Measurements from ENCODE around the gene ALDH4A1.
"Not testable (repeated sequence)": the region's sequence is repeated elsewhere in the genome, so short reads cannot be mapped to it uniquely, and the experiment has no call there.

The ALDH4A1 gene

GRCh38 chr1:18874036-18874435 lies 28.3 kb downstream of the ALDH4A1 start:
- Histone ChIP-seq H2BK120ac (ENCODE audit: low read depth, low read length) (no peak overlapping the region), H3K79me1 (ENCODE audit: low read length) (no peaks in the 10 kb centered on the region), H3K9ac (ENCODE audit: low read length) (no peak overlapping the region), H3K56ac (ENCODE audit: low read length) (no peak overlapping the region), H3K79me2 (ENCODE audit: control insufficient read depth, insufficient read depth, low read length) (no peaks in the 10 kb centered on the region), H3K23ac (ENCODE audit: low read length) (no peak overlapping the region), H3K27me3 (ENCODE audit: insufficient read depth, low read length, poor library complexity) (no peaks in the 10 kb centered on the region), H4K8ac (ENCODE audit: low read depth, low read length) (no peak overlapping the region), H3K27ac (ENCODE audit: low read depth, low read length) (no peak overlapping the region), H3K4me2 (ENCODE audit: low read length) (no peak overlapping the region), H4K5ac (ENCODE audit: low read length) (no peak overlapping the region), H3K18ac (ENCODE audit: low read length) (no peak overlapping the region), H2AK5ac (ENCODE audit: low read length) (no peak overlapping the region), H3K36me3 (ENCODE audit: control insufficient read depth, insufficient read depth, low read length) (no peaks in the 10 kb centered on the region), H3K4me3 (ENCODE audit: low read length) (no peak overlapping the region), H2BK15ac (replicated peaks; ENCODE audit: low read depth) (no peak overlapping the region), H3K4me1 (ENCODE audit: control insufficient read depth, low read depth, low read length) (no peaks in the 10 kb centered on the region), H2BK5ac (ENCODE audit: low read length) (no peak overlapping the region), H3K4ac (ENCODE audit: low read depth, low read length) (no peak overlapping the region)
- WGBS (ENCODE audit: extremely low coverage, insufficient coverage, low lambda C conversion rate) = no CpG with 5 or more reads among the region's 6 CpGs
- no peak for DNase-seq

GRCh38 chr1:18872071-18872611 lies 30.2 kb downstream of the ALDH4A1 start:
- H3K27me3 ChIP-seq (ENCODE audit: insufficient read depth, low read length, poor library complexity) = no peaks in the 10 kb centered on the region
- no peak overlapping the region for H3K56ac ChIP-seq (ENCODE audit: low read length)
- H3K4me3 ChIP-seq (ENCODE audit: low read length) = no peak overlapping the region
- no peak overlapping the region for H2BK15ac ChIP-seq (replicated peaks; ENCODE audit: low read depth)
- no peak overlapping the region for H2BK120ac ChIP-seq (ENCODE audit: low read depth, low read length)
- H3K18ac ChIP-seq (ENCODE audit: low read length) = no peak overlapping the region
- no peak overlapping the region for H4K5ac ChIP-seq (ENCODE audit: low read length)
- H3K79me2 ChIP-seq (ENCODE audit: control insufficient read depth, insufficient read depth, low read length) = no peaks in the 10 kb centered on the region
- no peak overlapping the region for H2AK5ac ChIP-seq (ENCODE audit: low read length)
- H3K79me1 ChIP-seq (ENCODE audit: low read length) = no peaks in the 10 kb centered on the region
- no peaks in the 10 kb centered on the region for H3K36me3 ChIP-seq (ENCODE audit: control insufficient read depth, insufficient read depth, low read length)
- no CpG with 5 or more reads among the region's 8 CpGs for WGBS (ENCODE audit: extremely low coverage, insufficient coverage, low lambda C conversion rate)
- no peak overlapping the region for H3K4ac ChIP-seq (ENCODE audit: low read depth, low read length)
- H2BK5ac ChIP-seq (ENCODE audit: low read length) = no peak overlapping the region
- no peak overlapping the region for H3K9ac ChIP-seq (ENCODE audit: low read length)
- H3K4me2 ChIP-seq (ENCODE audit: low read length) = no peak overlapping the region
- no peak for DNase-seq
- H4K8ac ChIP-seq (ENCODE audit: low read depth, low read length) = no peak overlapping the region
- no peak overlapping the region for H3K27ac ChIP-seq (ENCODE audit: low read depth, low read length)
- H3K23ac ChIP-seq (ENCODE audit: low read length) = no peak overlapping the region
- no peaks in the 10 kb centered on the region for H3K4me1 ChIP-seq (ENCODE audit: control insufficient read depth, low read depth, low read length)

- H3K27ac ChIP-seq (ENCODE audit: low read depth, low read length) = no peak overlapping the region
- no peak overlapping the region for H2BK120ac ChIP-seq (ENCODE audit: low read depth, low read length)
- no peak overlapping the region for H2AK5ac ChIP-seq (ENCODE audit: low read length)
- H3K4me1 ChIP-seq (ENCODE audit: control insufficient read depth, low read depth, low read length) = no peaks in the 10 kb centered on the region
- no peak overlapping the region for H3K4me3 ChIP-seq (ENCODE audit: low read length)
- H3K27me3 ChIP-seq (ENCODE audit: insufficient read depth, low read length, poor library complexity) = no peaks in the 10 kb centered on the region
- no peaks in the 10 kb centered on the region for H3K79me2 ChIP-seq (ENCODE audit: control insufficient read depth, insufficient read depth, low read length)
- H2BK5ac ChIP-seq (ENCODE audit: low read length) = no peak overlapping the region
- no peaks in the 10 kb centered on the region for H3K36me3 ChIP-seq (ENCODE audit: control insufficient read depth, insufficient read depth, low read length)
- H4K8ac ChIP-seq (ENCODE audit: low read depth, low read length) = no peak overlapping the region
- H3K56ac ChIP-seq (ENCODE audit: low read length) = no peak overlapping the region
- H3K18ac ChIP-seq (ENCODE audit: low read length) = no peak overlapping the region
- H4K5ac ChIP-seq (ENCODE audit: low read length) = no peak overlapping the region
- H3K79me1 ChIP-seq (ENCODE audit: low read length) = no peaks in the 10 kb centered on the region
- H2BK15ac ChIP-seq (replicated peaks; ENCODE audit: low read depth) = no peak overlapping the region
- no peak overlapping the region for H3K9ac ChIP-seq (ENCODE audit: low read length)
- H3K4me2 ChIP-seq (ENCODE audit: low read length) = no peak overlapping the region
- H3K4ac ChIP-seq (ENCODE audit: low read depth, low read length) = no peak overlapping the region
- no CpG with 5 or more reads among the region's 7 CpGs for WGBS (ENCODE audit: extremely low coverage, insufficient coverage, low lambda C conversion rate)
- no peak overlapping the region for H3K23ac ChIP-seq (ENCODE audit: low read length)
- DNase-seq = no peak
Measured at GRCh38 chr1:18871401-18872070, 30.8 kb downstream of the ALDH4A1 start.

- Histone ChIP-seq H4K8ac (ENCODE audit: low read depth, low read length) (no peak overlapping the region), H3K27ac (ENCODE audit: low read depth, low read length) (no peak overlapping the region), H3K4me2 (ENCODE audit: low read length) (no peak overlapping the region), H3K4me1 (ENCODE audit: control insufficient read depth, low read depth, low read length) (no peaks in the 10 kb centered on the region), H3K56ac (ENCODE audit: low read length) (no peak overlapping the region), H3K79me1 (ENCODE audit: low read length) (no peaks in the 10 kb centered on the region), H2BK120ac (ENCODE audit: low read depth, low read length) (no peak overlapping the region), H3K27me3 (ENCODE audit: insufficient read depth, low read length, poor library complexity) (no peaks in the 10 kb centered on the region), H3K36me3 (ENCODE audit: control insufficient read depth, insufficient read depth, low read length) (no peaks in the 10 kb centered on the region), H3K4ac (ENCODE audit: low read depth, low read length) (no peak overlapping the region), H3K4me3 (ENCODE audit: low read length) (no peak overlapping the region), H2AK5ac (ENCODE audit: low read length) (no peak overlapping the region), H3K23ac (ENCODE audit: low read length) (no peak overlapping the region), H3K18ac (ENCODE audit: low read length) (no peak overlapping the region), H4K5ac (ENCODE audit: low read length) (no peak overlapping the region), H2BK15ac (replicated peaks; ENCODE audit: low read depth) (no peak overlapping the region), H3K9ac (ENCODE audit: low read length) (no peak overlapping the region), H3K79me2 (ENCODE audit: control insufficient read depth, insufficient read depth, low read length) (no peaks in the 10 kb centered on the region), H2BK5ac (ENCODE audit: low read length) (no peak overlapping the region)
- no CpG with 5 or more reads among the region's 10 CpGs for WGBS (ENCODE audit: extremely low coverage, insufficient coverage, low lambda C conversion rate)
- DNase-seq = no peak
Measured at GRCh38 chr1:18870957-18871356, 31.4 kb downstream of the ALDH4A1 start.

- H3K18ac ChIP-seq (ENCODE audit: low read length); H3K4me2 ChIP-seq (ENCODE audit: low read length); H4K8ac ChIP-seq (ENCODE audit: low read depth, low read length); H3K79me2 ChIP-seq (ENCODE audit: control insufficient read depth, insufficient read depth, low read length); H3K27me3 ChIP-seq (ENCODE audit: insufficient read depth, low read length, poor library complexity); H3K79me1 ChIP-seq (ENCODE audit: low read length); H2AK5ac ChIP-seq (ENCODE audit: low read length); H2BK5ac ChIP-seq (ENCODE audit: low read length); H2BK15ac ChIP-seq (replicated peaks; ENCODE audit: low read depth); H3K36me3 ChIP-seq (ENCODE audit: control insufficient read depth, insufficient read depth, low read length); H3K56ac ChIP-seq (ENCODE audit: low read length); H3K23ac ChIP-seq (ENCODE audit: low read length); H3K4ac ChIP-seq (ENCODE audit: low read depth, low read length); H3K27ac ChIP-seq (ENCODE audit: low read depth, low read length); H3K4me1 ChIP-seq (ENCODE audit: control insufficient read depth, low read depth, low read length); H3K4me3 ChIP-seq (ENCODE audit: low read length); H3K9ac ChIP-seq (ENCODE audit: low read length); DNase-seq; H2BK120ac ChIP-seq (ENCODE audit: low read depth, low read length); H4K5ac ChIP-seq (ENCODE audit: low read length): not testable (repeated sequence)
- no CpG with 5 or more reads among the region's 3 CpGs for WGBS (ENCODE audit: extremely low coverage, insufficient coverage, low lambda C conversion rate)
Measured at GRCh38 chr1:18870595-18870865, 31.8 kb downstream of the ALDH4A1 start.
